NCI-H82 (cell line): ENCODE data around the gene MRPS18A.
"Not testable (repeated sequence)": the region's sequence is repeated elsewhere in the genome, so short reads cannot be mapped to it uniquely, and the experiment has no call there.

Experiments used
- DNase-seq: peaks from one replicate; lab custom pipeline; 2025; lab: John Stamatoyannopoulos, UW

MRPS18A gene

DNA sequence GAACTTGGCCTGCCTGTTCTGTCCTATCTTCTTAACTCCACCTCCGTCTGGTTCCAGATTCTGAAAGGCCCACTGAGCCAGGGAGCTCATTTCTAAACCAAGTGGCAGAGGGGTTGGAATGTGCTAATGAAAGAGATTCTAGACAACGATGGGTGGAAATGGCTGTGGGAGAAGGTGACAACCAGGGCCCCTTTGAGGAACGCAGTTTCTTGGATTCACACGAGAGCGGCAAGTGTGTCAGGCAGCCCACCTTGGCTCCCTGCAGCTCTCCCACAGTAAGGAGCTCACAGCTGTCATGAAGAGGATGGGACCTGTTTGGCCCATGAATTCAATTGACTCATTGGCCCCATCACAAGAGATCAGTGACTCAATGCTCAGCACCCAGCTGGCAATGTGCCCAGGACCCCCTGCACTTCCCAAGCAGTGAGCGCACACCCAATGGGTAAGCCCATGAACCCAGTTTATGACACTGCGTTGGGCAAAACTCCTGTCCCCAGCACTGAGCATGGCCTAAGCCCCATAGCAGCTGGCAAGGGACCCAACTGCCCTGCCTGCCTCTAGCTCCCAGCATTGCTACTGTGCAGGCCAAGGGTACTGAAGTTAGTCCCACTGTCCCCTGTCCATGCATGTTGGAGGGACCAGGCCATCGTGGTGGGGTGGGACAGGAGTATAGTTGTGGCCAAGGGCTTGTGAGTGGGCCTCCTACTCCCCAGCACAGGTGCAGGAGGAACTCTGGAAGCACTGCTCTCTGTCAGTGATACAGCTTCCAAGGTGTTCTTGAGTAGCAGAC is 16.4 kb downstream of the MRPS18A start:
- DNase-seq: no peak

DNA sequence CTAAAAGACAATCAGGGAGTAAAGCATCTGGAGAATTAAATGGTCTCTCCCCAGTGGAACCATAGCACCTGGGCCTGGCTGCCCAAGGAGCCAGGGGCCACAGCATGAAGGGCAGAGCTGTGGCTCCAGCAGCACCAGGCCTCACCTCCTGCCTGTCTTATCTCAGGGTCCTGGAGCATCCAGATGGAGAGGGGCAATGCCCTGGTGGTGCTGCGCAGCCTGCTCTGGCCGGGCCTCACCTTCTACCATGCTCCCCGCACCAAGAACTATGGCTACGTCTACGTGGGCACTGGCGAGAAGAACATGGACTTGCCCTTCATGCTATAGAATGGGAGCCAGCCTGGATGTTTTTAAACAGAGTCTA is 17.0 kb downstream of the MRPS18A start:
- no peak for DNase-seq

DNA sequence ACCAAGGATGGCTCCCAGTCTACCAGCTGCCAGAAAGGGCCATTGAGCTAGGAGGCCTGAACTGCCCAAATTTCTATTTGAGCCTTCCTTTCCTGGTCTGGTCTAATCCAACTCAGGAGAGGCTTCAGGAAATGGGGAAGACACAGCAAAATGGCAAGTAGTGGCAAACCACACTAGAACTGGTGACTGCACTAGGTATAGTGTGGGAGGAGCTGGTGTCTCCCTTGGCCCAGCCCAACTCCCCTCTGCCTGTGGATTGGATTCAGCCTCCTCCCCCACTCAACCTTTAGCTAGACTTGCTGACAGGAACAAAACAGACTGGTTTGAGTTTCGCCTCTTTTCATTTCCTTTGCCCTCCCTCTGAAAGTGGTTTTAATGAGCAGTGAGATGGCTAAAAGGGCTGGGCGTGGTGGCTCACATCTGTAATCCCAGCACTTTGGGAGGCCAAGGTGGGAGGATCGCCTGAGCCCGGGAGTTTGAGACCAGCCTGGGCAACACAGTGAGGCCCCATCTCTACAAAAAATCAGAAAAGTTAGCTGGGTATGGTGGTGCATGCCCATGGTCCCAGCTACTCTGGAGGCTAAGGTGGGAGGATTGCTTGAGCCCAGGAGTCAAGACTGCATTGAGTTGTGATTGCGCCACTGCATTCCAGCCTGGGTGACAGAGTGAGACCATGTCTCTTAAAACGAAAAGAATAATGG is 17.5 kb downstream of the MRPS18A start:
- DNase-seq: no peak

DNA sequence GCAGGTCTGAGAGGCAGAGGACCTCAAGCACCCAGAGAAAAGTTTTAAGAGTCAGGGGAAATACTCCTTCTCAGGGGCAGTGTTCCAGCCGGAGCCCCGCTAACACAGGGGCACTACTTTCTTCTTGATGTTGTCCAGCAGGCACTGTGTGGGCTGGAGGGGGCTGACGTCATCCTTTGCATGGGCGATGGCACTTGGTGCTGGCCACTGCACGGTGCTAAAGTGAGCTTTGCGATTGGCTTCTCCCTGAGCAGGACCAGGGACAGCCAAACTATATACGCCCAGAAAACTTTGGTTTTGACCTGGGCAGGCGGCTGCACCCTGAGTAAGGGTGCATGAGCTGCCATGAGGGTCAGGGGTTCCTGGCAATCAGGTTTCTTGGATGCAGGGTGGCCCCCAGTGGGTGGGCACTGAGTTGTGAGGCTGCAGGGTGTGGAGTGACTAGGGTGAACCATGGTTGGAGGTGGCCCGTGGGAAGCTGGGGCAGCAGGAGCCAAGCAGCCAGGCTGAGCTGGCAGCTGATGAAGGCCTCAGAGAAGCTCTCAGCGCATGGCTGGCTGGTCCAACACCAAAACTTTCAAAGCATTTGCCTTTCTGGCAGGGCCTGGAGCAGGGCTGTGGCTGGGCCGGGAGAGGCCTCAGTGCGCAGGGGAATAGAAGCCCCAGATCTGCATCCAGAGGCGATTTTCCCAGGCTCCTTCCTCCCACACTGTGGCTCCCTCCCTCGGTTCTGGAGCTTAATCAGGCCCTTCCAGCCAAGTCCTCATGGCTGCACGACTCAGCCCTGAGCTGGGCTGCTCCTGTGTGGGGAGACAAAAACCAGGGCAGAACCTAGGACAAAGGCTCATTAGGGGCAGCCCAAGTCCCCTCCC is 18.3 kb downstream of the MRPS18A start:
- DNase-seq: no peak

DNA sequence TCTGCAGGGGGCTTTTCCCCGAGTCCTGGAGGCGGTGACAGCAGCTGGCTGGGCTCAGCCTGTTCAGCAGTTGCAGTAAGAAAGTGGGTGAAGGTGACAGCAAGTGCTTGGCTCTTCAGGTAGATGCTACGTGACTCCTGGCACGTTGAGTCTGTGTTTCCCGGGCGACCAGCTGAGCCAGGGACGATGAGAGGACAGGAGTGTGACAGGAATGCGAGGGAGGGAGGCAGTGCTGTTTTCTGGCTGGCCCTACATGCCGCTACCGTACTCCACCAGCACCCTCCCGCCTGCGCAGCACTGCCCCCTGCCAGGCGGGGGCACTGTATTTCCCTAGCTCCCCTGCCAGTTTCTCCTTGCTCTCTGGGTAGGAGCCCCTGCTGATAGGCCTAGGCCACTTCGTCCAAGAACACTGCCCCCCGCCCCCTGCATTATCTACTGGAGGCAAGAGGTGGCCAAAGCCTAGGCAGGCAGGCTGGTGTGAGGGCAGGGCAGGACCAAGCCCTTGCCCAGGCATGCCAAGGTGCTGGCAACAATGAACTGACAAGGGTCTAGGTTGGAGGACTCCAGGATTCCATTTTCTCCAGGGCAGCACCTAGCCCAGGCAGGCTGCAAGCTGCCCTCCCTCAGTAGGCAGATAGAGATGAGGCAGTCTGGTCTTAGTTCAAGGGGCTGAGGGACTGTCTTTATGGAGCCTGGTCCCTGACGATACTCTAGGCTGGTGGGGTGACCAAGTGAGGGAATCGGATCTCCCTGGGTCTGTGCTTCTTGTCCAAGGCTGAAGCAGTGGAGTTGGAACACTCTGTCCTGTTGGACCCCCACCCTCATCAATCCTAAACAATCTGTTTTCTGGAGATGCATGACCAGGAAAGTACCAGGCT is 19.2 kb downstream of the MRPS18A start:
- peak; percentile 76 for DNase-seq

DNA sequence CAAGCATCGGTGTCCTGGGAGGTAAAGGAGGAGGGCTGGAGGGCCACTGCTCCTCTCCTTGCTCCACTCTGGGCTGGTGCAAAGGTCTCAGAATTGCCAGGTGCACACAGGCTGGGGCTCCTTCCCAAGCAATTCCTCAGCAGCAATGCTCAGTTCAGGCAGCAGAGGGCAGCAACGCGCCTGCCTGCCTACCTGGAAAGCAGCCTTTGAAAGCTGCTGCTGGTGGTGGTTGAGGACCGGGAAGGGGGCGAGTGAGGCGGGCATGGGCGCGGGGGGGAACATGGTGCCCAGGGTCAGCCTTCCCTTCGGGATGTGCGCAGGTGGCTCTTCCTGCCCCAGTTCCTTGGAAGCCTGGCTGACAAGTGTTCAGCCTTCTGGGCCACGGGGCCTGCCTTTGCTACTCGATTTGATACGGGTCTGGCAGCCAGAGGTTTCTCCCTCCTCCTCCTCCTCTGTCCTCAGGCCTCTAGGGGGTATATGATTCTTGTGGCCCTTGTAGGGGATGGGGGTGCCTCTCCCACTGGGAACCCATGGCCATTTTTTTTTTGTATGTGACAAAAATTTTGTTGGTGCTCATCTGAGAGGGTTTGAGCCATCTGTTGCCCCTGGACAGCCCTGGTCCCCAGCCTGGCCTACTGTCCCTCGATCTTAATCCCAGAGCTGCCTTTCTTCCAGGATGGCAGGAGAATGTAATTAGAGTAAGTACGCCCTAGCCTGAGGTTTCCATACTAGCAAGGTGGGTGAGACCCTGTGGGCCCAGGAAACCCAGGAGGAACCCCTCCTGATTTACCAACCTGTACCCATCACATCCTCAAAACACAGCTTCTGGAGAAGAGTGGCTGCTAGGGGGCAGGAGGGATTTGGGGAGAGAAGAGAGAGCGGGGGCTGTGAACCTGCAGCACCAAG is 20.1 kb downstream of the MRPS18A start:
- DNase-seq: peak; percentile 90

DNA sequence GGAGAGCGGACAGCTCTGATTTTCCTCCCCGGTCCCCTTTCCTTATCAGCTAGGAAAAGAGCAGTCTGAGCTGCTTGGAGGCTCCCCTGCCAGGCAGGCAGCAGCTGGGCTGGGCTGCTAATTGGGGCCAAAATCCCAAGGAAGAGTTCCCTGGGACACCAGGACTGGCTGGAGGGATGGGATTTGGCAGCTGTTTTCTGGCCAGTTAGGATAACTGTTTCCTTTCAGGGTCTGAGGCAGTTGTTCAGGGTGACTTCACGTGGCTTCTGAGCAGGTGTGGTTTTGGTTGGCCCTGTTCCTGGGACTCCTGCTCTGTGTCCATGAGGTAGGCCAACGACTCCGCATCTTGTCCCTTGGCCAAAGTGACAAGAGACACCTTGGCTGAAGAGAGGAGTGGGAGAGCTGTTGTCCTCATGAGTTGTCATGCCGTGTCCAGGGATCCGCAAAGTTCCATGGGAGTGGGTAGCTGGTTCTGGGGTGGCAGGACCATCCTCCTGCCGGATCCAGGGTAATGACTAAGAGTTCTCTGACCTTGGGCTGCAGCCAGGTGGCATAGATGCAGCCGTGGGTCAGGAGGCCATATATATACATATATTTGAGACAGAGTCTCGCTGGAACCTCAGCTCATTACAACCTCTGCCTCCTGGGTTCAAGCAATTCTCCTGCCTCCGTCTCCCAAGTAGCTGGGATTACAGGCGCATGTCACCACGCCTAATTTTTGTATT is 21.2 kb downstream of the MRPS18A start:
- DNase-seq: no peak

DNA sequence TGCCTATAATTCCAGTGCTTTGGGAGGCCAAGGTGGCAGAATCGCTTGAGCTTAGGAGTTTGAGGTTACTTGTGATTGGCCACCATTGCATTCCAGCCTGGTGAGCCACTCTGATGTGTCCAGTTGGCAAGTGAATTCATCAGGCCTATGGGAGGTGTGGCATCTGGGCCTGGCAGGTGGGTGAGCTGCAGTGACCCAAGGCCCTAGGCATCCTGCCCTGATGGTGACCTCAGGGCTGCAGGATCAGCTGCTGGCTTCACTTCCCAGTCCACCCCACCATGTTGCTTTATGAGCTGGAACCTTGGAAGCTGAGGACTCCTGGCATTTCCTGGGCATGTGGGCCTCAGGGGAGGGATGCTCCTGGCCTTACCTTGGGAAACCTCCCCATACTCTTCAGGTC is 22.2 kb downstream of the MRPS18A start:
- no peak for DNase-seq

DNA sequence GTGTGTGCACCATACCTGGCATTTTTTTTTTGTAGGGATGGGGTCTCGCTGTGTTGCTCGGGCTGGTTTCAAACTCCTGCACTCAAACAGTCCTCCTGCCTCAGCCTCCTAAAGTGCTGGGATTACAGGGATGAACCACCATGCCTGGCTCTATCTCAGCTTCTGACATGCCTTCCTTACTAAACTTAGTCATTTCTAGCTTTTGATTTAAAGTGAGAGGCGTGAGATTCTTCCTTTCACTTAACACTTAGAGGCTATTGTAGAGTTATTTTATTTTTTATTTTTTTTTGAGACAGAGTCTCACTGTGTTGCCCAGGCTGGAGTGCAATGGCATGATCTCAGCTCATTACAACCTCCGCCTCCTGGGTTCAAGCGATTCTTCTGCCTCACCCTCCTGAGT is 24.6 kb downstream of the MRPS18A start:
- DNase-seq: not testable (repeated sequence)

DNA sequence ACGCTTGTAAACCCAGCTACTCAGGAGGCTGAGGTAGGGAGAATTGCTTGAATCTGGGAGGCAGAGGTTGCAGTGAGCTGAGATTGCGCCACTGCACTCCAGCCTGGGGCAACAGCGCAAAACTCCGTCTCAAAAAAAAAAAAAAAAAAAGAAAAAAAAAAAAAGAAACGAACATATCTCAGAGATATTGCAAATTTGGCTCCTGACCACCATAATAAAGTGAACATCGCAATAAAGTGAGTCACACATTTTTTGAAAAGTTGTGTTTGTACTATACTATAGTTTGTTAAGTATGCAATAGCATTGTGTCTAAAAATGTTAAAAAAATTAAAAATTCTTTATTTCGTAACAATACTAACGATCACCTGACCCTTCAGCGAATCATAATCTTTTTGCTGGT is 29.4 kb downstream of the MRPS18A start:
- no peak for DNase-seq

DNA sequence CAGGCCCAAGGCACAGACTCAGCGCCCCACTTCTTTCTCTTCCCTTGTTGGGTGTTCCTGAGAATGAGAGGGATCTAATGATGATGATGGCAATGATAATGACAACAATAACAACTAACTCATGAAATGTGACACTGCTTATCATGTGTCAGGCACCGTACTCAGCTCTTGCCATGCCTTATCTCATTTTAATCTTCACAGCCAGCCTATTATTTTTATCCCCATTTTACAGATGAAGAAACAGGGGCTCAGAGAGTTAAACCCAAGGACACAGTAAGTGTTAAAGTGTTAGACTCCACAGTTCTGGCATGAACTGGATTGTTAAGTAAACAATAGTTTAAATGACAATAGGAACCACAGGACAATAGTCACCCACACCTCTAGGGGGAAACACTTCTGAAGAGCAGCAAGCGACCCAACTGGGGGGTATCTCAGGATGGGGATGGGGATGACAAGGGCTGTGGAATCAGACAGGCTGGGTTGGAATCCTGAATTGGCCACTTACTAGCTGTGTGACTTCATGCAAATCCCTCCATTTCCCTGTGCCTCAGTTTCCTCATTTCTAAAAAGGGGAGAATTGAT is 30.3 kb downstream of the MRPS18A start:
- DNase-seq: no peak

DNA sequence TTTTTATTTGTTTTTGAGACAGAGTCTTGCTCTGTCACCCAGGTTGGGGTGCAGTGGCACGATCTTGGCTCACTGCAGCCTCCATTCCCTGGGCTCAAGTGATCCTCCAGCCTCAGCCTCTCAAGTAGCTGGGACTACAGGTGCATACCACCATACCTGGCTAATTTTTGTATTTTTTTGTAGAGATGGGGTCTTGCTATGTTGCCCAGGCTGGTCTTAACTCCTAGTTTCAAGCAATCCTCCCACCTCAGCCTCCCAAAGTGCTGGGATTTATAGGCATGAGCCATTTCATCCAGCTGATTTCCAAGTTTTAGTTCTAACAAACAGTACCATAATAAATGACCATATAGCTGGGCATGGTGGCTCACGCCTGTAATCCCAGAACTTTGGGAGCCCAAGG is 34.8 kb downstream of the MRPS18A start:
- DNase-seq: not testable (repeated sequence)

DNA sequence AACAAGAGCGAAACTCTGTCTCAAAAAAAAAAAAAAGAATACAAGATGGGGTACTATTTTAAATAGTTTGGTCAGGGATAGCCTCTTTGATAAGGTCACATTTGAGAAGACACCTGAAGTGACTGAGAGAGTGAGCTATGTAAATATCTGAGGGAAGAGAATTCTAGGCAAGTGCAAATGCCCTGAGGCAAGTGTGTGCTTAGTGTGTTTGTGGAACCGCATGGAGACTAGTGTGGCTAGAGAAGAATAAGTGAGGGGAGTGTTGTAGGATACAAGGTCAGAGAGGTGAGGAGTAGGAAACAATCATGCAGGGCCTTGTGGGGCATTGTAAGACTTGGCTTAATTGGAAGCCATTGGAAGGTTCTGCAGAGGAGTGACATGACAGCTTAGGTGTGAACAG is 39.3 kb downstream of the MRPS18A start:
- DNase-seq: no peak

DNA sequence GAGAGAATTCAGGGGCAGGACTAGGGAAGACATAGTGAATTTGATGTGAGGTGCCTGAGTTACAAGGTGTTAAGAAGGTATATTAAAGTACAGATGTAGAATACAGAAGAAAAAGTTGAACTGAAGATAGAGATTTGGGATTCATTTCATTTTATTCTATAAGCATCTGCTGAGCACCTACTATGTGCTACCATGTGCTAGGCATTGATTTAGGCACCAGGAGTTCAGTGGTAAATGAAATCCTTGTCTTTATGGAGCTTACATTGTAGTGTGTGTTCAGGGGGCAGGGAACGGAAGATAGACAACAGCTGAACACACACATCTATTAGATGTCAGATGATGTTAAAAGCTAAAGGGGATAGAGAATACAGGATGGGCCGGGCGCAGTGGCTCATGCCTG is 40.0 kb downstream of the MRPS18A start:
- DNase-seq: no peak

DNA sequence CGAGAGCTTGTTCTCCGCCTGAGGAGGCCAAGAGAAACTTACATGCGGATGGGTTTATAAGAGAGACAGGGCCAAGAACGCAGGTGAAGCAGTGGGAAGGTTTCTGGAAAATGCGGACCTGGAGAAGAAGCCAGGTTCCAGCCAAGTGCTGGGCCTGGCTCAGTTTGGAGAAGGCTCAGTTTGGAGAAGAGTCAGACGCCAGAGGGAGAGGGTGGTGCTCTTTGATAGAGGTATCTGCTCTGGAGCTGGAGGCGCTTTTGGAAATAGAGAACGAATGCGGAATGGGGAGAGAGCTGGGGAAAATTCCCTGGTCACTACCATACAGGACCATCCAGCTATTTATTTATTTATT is 42.0 kb downstream of the MRPS18A start:
- no peak for DNase-seq

DNA sequence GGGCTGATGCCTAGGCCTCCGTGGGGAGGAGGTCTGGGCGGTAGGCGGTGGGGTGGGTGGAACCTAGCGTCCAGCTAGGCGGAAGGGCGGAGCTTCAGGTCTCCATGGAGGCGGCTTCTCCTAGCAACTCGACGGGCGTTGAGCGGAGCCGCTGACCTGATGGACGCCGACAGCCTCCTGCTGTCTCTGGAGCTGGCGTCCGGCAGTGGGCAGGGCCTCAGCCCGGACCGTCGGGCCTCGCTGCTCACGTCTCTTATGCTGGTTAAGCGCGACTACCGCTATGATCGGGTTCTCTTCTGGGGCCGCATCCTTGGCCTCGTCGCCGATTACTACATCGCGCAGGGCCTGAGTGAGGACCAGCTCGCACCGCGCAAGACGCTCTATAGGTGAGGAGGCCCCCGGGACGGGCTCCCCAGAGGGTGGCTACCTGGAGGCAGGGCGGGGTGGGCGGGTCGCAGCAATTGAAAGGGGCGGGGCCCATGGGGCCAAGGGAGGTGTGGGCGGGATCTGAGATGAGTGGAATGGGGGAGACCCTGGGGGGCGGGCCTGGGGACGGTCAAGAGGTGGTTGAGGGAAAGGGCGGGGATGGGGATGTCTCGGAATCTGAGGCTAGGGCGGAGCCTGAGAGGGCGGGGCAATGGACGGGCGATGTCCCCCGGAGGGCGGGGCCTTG is 42.5 kb downstream of the MRPS18A start, which contains the start of gene RSPH9:
Gene RSPH9 (plus strand): TSS at position 97 of the 673 bp plus-strand sequence. CDS start 63 bp downstream, at position 160.
- DNase-seq: peak; percentile 89

DNA sequence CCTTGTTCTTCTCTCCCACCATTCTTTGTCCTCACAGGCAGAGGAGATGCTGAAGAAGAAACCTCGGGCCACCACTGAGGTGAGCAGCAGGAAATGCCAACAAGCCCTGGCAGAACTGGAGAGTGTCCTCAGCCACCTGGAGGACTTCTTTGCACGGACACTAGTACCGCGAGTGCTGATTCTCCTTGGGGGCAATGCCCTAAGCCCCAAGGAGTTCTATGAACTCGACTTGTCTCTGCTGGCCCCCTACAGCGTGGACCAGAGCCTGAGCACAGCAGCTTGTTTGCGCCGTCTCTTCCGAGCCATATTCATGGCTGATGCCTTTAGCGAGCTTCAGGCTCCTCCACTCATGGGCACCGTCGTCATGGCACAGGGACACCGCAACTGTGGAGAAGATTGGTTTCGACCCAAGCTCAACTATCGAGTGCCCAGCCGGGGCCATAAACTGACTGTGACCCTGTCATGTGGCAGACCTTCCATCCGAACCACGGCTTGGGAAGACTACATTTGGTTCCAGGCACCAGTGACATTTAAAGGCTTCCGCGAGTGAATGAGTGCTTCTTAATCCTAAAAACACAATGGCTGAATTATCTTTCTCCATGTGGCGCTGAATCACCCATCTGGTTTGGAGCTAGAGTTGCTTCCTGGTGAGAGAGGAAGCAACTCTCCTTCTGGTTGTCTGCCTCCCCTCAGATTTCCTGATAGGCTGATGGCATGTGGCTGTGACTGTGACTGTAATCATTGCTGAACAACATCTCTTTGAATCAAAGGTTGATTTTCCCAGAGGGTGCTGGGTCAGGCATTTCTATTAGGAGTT is 47.4 kb downstream of the MRPS18A start:
- DNase-seq: no peak

DNA sequence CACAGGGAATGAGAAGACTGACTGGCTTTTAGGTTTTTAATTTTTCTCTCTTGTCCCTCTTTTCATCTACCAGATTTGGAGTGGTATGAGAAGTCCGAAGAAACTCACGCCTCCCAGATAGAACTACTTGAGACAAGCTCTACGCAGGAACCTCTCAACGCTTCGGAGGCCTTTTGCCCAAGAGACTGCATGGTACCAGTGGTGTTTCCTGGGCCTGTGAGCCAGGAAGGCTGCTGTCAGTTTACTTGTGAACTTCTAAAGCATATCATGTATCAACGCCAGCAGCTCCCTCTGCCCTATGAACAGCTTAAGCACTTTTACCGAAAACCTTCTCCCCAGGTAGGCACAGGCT is 51.3 kb downstream of the MRPS18A start:
- peak; percentile 42 for DNase-seq
